Smooth muscle cell (in vitro differentiated cells): ENCODE results near the gene CMIP. TPM values are rescaled to one million over a fixed set of nuclear protein-coding genes. Genes with fewer than 3 reads are reported as not detected.

Experiments used
- DNase-seq: peaks from one replicate; lab custom pipeline; 2025; ENCODE audit not compliant: unreplicated experiment; lab: John Stamatoyannopoulos, UW
- H2AFZ ChIP-seq: fragments of 200-600 bp; sonication (generic); 2 replicates; pipeline ENCODE4 v1.6.0; 2016; ENCODE audit warnings: antibody characterized with exemption, low read depth, mild to moderate bottlenecking
- H3F3A ChIP-seq: fragments of 200-600 bp; sonication (generic); 2 replicates; pipeline ENCODE4 v1.6.0; 2017; ENCODE audit warnings: antibody characterized with exemption, low read depth
- H3K27ac ChIP-seq: fragments of 200-600 bp; sonication (generic); 2 replicates; pipeline ENCODE4 v1.5.1; 2016; ENCODE audit warnings: low read depth, mild to moderate bottlenecking
- H3K27me3 ChIP-seq: fragments of 200-600 bp; sonication (generic); 2 replicates; pipeline ENCODE4 v1.6.1; 2016; ENCODE audit warnings: low read depth, mild to moderate bottlenecking
- H3K36me3 ChIP-seq: fragments of 200-600 bp; sonication (generic); 2 replicates; pipeline ENCODE4 v1.5.1; 2016; ENCODE audit warnings: low read depth
- H3K4me1 ChIP-seq: fragments of 200-600 bp; sonication (generic); 2 replicates; pipeline ENCODE4 v1.5.1; 2016; ENCODE audit warnings: low read depth
- H3K4me2 ChIP-seq: fragments of 200-600 bp; sonication (generic); 2 replicates; pipeline ENCODE4 v1.6.0; 2016; ENCODE audit warnings: mild to moderate bottlenecking
- H3K4me3 ChIP-seq: fragments of 200-600 bp; sonication (generic); 2 replicates; pipeline ENCODE4 v1.5.1; 2016; ENCODE audit warnings: mild to moderate bottlenecking
- H3K79me2 ChIP-seq: fragments of 200-600 bp; sonication (generic); 2 replicates; pipeline ENCODE4 v1.6.0; 2016; ENCODE audit warnings: low read depth, mild to moderate bottlenecking
- H3K9ac ChIP-seq: fragments of 200-600 bp; sonication (generic); 2 replicates; pipeline ENCODE4 v1.6.0; 2016; ENCODE audit warnings: low read depth
- H3K9me3 ChIP-seq: fragments of 200-600 bp; sonication (generic); replicated peaks from 2 replicates; pipeline ENCODE4 v1.5.1; 2016; ENCODE audit warnings: low read depth
- H4K20me1 ChIP-seq: fragments of 200-600 bp; sonication (generic); 2 replicates; pipeline ENCODE4 v1.6.0; 2016; ENCODE audit warnings: low read depth
- CTCF ChIP-seq: fragments of 200-600 bp; sonication (generic); IDR thresholded peaks from 2 replicates; pipeline ENCODE4 v1.5.1; 2017; ENCODE audit warnings: borderline replicate concordance, mild to moderate bottlenecking, antibody characterized with exemption; ENCODE audit not compliant: insufficient read depth, poor library complexity, severe bottlenecking
- whole genome bisulfite sequencing: methylation state at CpG from one replicate; pipeline ENCODE4 v1.1.7; 2016; ENCODE audit warnings: low lambda C conversion rate; 5-methylcytosine and 5-hydroxymethylcytosine counted together
- polyA plus RNA-seq: library from polyadenylated mRNA; unstranded; fragments of >200 nt; fragmentation: Nextera tagmentation; extraction: Ambion mirVana; gene quantifications from 2 replicates; pipeline ENCODE4 v1.2.1, GENCODE V29; 2016
- total RNA-seq: library from RNA; depleted of rRNA; stranded (reverse); fragments of >200 nt; gene quantifications from 2 replicates; pipeline ENCODE4 v1.2.3, GENCODE V29; 2014

Gene CMIP
- total and polyA plus RNA-seq, 2 experiments from 2014 or later: 2.5 to 44.5 TPM

GRCh38 chr16:81518439-81518757 is 73.8 kb downstream of the CMIP start:
- peaks cover 5% of the 10 kb centered on the region for H3F3A ChIP-seq
- no peak overlapping the region for H3K9ac ChIP-seq
- no peak overlapping the region for H3K4me2 ChIP-seq
- H3K79me2 ChIP-seq: peaks cover 94% of the 10 kb centered on the region
- H3K9me3 ChIP-seq: no peaks in the 10 kb centered on the region
- peaks cover 8% of the 10 kb centered on the region for H3K4me1 ChIP-seq
- H2AFZ ChIP-seq: no peak overlapping the region
- no peaks in the 10 kb centered on the region for H3K27me3 ChIP-seq
- TF ChIP-seq CTCF: no peak
- peaks cover 99% of the 10 kb centered on the region for H4K20me1 ChIP-seq
- no peak overlapping the region for H3K4me3 ChIP-seq
- DNase-seq: no peak
- no peak overlapping the region for H3K27ac ChIP-seq
- H3K36me3 ChIP-seq: no peaks in the 10 kb centered on the region
- WGBS: 96% methylated on average over 8 of the region's 8 CpGs

- TF ChIP-seq CTCF: no peak
- H3K4me3 ChIP-seq: no peak overlapping the region
- WGBS: 94% methylated on average over 9 of the region's 9 CpGs
- H3K9me3 ChIP-seq: no peaks in the 10 kb centered on the region
- no peak for DNase-seq
- H2AFZ ChIP-seq: no peak overlapping the region
- peaks cover 5% of the 10 kb centered on the region for H3F3A ChIP-seq
- H3K27me3 ChIP-seq: no peaks in the 10 kb centered on the region
- peaks cover 94% of the 10 kb centered on the region for H3K79me2 ChIP-seq
- H3K36me3 ChIP-seq: no peaks in the 10 kb centered on the region
- H3K27ac ChIP-seq: no peak overlapping the region
- H4K20me1 ChIP-seq: peaks cover 99% of the 10 kb centered on the region
- H3K4me2 ChIP-seq: no peak overlapping the region
- H3K4me1 ChIP-seq: no peaks in the 10 kb centered on the region
- H3K9ac ChIP-seq: no peak overlapping the region
Measured at GRCh38 chr16:81519301-81520150, 74.9 kb downstream of the CMIP start.

GRCh38 chr16:81520151-81520470 is 75.5 kb downstream of the CMIP start:
- DNase-seq: no peak
- H3K79me2 ChIP-seq: peaks cover 91% of the 10 kb centered on the region

More at GRCh38 chr16:81520151-81520470, 75.5 kb downstream of the CMIP start:
- WGBS: 100% methylated on average over 4 of the region's 4 CpGs
- Histone ChIP-seq H3K27ac (no peak overlapping the region), H2AFZ (no peak overlapping the region), H3K4me2 (no peak overlapping the region), H3K27me3 (no peaks in the 10 kb centered on the region), H3K4me3 (no peak overlapping the region), H3K9me3 (no peaks in the 10 kb centered on the region), H3K36me3 (no peaks in the 10 kb centered on the region), H3K9ac (no peak overlapping the region), H4K20me1 (peaks cover 96% of the 10 kb centered on the region), H3K4me1 (no peaks in the 10 kb centered on the region), H3F3A (peaks cover 5% of the 10 kb centered on the region)
- no peak for TF ChIP-seq CTCF
